HEK293 (cell line): ENCODE results near the gene MRPS14.

ENCODE experiments used
- ELK4 ChIP-seq: IDR thresholded peaks from 2 replicates; pipeline ENCODE4 v1.6.1; 2011; ENCODE audit warnings: mild to moderate bottlenecking, low read depth, low read length, borderline replicate concordance
- OVOL3 ChIP-seq: fragments of 450-650 bp; formaldehyde crosslinking; IDR thresholded peaks from 2 replicates; pipeline ENCODE4 v1.5.1; 2016; ENCODE audit warnings: missing biosample characterization, missing genetic modification characterization
- SETDB1 ChIP-seq: IDR thresholded peaks from one replicate; pipeline ENCODE4 v1.6.1; 2017; ENCODE audit warnings: mild to moderate bottlenecking, low read length, moderate library complexity, mixed read lengths; ENCODE audit not compliant: insufficient read length
- SP2 ChIP-seq: fragments of 450-650 bp; formaldehyde crosslinking; IDR thresholded peaks from 2 replicates; pipeline ENCODE4 v1.5.1; 2016; ENCODE audit warnings: missing biosample characterization, missing genetic modification characterization
- YY1 ChIP-seq: fragments of 450-650 bp; formaldehyde crosslinking; IDR thresholded peaks from 2 replicates; pipeline ENCODE4 v1.5.1; 2018; ENCODE audit warnings: missing biosample characterization, missing genetic modification characterization
- ZBTB1 ChIP-seq: fragments of 450-650 bp; formaldehyde crosslinking; IDR thresholded peaks from 2 replicates; pipeline ENCODE4 v1.5.1; 2016; ENCODE audit warnings: missing biosample characterization, missing genetic modification characterization
- ZNF311 ChIP-seq: fragments of 450-650 bp; formaldehyde crosslinking; IDR thresholded peaks from 2 replicates; pipeline ENCODE4 v1.5.1; 2017; ENCODE audit warnings: missing biosample characterization, missing genetic modification characterization, borderline replicate concordance
- ZNF341 ChIP-seq: fragments of 450-650 bp; formaldehyde crosslinking; IDR thresholded peaks from 2 replicates; pipeline ENCODE4; 2016; ENCODE audit warnings: low read depth, missing biosample characterization, missing genetic modification characterization
- ZNF394 ChIP-seq: fragments of 450-650 bp; formaldehyde crosslinking; IDR thresholded peaks from 2 replicates; pipeline ENCODE4 v1.5.1; 2016; ENCODE audit warnings: missing biosample characterization, missing genetic modification characterization, mild to moderate bottlenecking, moderate library complexity, borderline replicate concordance
- TF ChIP-seq, protein P1 (sequence below): fragments of 450-650 bp; formaldehyde crosslinking; IDR thresholded peaks from 2 replicates; pipeline ENCODE4 v1.5.1; 2016; ENCODE audit warnings: missing biosample characterization, missing genetic modification characterization
- TF ChIP-seq, protein P2 (sequence below): fragments of 450-650 bp; formaldehyde crosslinking; IDR thresholded peaks from 2 replicates; pipeline ENCODE4 v1.5.1; 2016; ENCODE audit warnings: missing biosample characterization, missing genetic modification characterization

DNA sequence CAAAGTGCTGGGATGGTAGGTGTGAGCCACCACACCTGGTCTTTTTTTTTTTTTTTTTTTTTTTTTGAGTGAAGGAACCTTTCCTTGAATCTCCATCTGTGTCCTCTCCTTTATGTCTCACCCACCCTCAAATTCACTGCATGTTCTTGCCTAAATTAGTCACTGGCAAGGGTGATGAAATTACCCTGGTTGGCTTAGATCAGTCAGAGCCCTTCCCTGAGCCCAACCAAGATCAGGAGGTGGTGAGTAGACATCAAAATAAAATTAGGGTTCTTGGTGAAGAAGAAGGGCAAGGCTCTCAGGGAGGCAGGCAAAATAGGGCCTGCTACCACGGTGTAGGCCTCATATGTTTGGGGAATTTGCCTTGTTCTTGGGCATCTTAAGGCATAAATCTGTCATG is 39.1 kb upstream of the MRPS14 start:
- TF ChIP-seq, protein P1, sequence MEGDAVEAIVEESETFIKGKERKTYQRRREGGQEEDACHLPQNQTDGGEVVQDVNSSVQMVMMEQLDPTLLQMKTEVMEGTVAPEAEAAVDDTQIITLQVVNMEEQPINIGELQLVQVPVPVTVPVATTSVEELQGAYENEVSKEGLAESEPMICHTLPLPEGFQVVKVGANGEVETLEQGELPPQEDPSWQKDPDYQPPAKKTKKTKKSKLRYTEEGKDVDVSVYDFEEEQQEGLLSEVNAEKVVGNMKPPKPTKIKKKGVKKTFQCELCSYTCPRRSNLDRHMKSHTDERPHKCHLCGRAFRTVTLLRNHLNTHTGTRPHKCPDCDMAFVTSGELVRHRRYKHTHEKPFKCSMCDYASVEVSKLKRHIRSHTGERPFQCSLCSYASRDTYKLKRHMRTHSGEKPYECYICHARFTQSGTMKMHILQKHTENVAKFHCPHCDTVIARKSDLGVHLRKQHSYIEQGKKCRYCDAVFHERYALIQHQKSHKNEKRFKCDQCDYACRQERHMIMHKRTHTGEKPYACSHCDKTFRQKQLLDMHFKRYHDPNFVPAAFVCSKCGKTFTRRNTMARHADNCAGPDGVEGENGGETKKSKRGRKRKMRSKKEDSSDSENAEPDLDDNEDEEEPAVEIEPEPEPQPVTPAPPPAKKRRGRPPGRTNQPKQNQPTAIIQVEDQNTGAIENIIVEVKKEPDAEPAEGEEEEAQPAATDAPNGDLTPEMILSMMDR, result no peak
- TF ChIP-seq ELK4, result no peak
- TF ChIP-seq, protein P2, sequence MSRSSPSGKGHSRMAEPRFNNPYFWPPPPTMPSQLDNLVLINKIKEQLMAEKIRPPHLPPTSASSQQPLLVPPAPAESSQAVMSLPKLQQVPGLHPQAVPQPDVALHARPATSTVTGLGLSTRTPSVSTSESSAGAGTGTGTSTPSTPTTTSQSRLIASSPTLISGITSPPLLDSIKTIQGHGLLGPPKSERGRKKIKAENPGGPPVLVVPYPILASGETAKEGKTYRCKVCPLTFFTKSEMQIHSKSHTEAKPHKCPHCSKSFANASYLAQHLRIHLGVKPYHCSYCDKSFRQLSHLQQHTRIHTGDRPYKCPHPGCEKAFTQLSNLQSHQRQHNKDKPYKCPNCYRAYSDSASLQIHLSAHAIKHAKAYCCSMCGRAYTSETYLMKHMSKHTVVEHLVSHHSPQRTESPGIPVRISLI (tag by site-specific recombination), result no peak
- TF ChIP-seq ZNF341, result no peak
- no peak for TF ChIP-seq ZBTB1 (tag by site-specific recombination)
- no peak for TF ChIP-seq SP2
- no peak for TF ChIP-seq OVOL3
- no peak for TF ChIP-seq YY1 (tag by site-specific recombination)
- no peak for TF ChIP-seq ZNF394 (tag by site-specific recombination)
- no peak for TF ChIP-seq ZNF311
- no peak for TF ChIP-seq SETDB1
